IPS-15b (cell line): ENCODE results near the gene MYH6.
"Not testable (repeated sequence)": the region's sequence is repeated elsewhere in the genome, so short reads cannot be mapped to it uniquely, and the experiment has no call there.

Source experiments
- H3K27me3 ChIP-seq: one replicate; pipeline ENCODE4 v1.6.1; 2013; ENCODE audit warnings: low read length; ENCODE audit not compliant: control insufficient read depth, insufficient read depth
- H3K36me3 ChIP-seq: one replicate; pipeline ENCODE4 v1.6.1; 2013; ENCODE audit warnings: low read length; ENCODE audit not compliant: control insufficient read depth, insufficient read depth
- H3K4me1 ChIP-seq: one replicate; pipeline ENCODE4 v1.6.1; 2013; ENCODE audit warnings: mild to moderate bottlenecking, low read length; ENCODE audit not compliant: control insufficient read depth, insufficient read depth
- H3K4me3 ChIP-seq: one replicate; pipeline ENCODE4 v1.5.1; 2013; ENCODE audit warnings: low read depth, low read length
- H3K9ac ChIP-seq: one replicate; pipeline ENCODE4 v1.6.1; 2013; ENCODE audit warnings: low read depth, mild to moderate bottlenecking, low read length
- H3K9me3 ChIP-seq: one replicate; pipeline ENCODE4 v1.6.1; 2013; ENCODE audit warnings: mild to moderate bottlenecking, low read length; ENCODE audit not compliant: control insufficient read depth, insufficient read depth

MYH6 gene

GRCh38 chr14:23386266-23386657, 21.8 kb downstream of the MYH6 start:
- H3K27me3 ChIP-seq = not testable (repeated sequence)

GRCh38 chr14:23385642-23386265, 22.3 kb downstream of the MYH6 start:
- Histone ChIP-seq H3K27me3 (no peaks in the 10 kb centered on the region), H3K9ac (no peak overlapping the region), H3K4me1 (no peaks in the 10 kb centered on the region), H3K9me3 (no peaks in the 10 kb centered on the region), H3K4me3 (no peak overlapping the region), H3K36me3 (no peaks in the 10 kb centered on the region)

More at GRCh38 chr14:23386266-23386657, 21.8 kb downstream of the MYH6 start:
- H3K9me3 ChIP-seq, H3K9ac ChIP-seq, H3K4me3 ChIP-seq, H3K4me1 ChIP-seq, H3K36me3 ChIP-seq: not testable (repeated sequence)

GRCh38 chr14:23385244-23385641, 22.8 kb downstream of the MYH6 start:
- no peaks in the 10 kb centered on the region for H3K9me3 ChIP-seq
- H3K4me1 ChIP-seq = no peaks in the 10 kb centered on the region
- no peaks in the 10 kb centered on the region for H3K27me3 ChIP-seq
- no peak overlapping the region for H3K4me3 ChIP-seq
- H3K9ac ChIP-seq = no peak overlapping the region
- no peaks in the 10 kb centered on the region for H3K36me3 ChIP-seq

- no peaks in the 10 kb centered on the region for H3K9me3 ChIP-seq
- H3K4me1 ChIP-seq = peaks cover 2% of the 10 kb centered on the region
- no peaks in the 10 kb centered on the region for H3K36me3 ChIP-seq
- H3K27me3 ChIP-seq = peaks cover 2% of the 10 kb centered on the region
- no peak overlapping the region for H3K4me3 ChIP-seq
- no peak overlapping the region for H3K9ac ChIP-seq
Observed at GRCh38 chr14:23384364-23385080, 23.6 kb downstream of the MYH6 start.

GRCh38 chr14:23382731-23383440, 25.2 kb downstream of the MYH6 start:
- no peak overlapping the region for H3K9ac ChIP-seq
- H3K4me3 ChIP-seq = no peak overlapping the region
- H3K9me3 ChIP-seq = no peaks in the 10 kb centered on the region
- H3K36me3 ChIP-seq = no peaks in the 10 kb centered on the region
- peaks cover 2% of the 10 kb centered on the region for H3K4me1 ChIP-seq
- peaks cover 15% of the 10 kb centered on the region for H3K27me3 ChIP-seq

- H3K27me3 ChIP-seq = peaks cover 21% of the 10 kb centered on the region
- H3K36me3 ChIP-seq = no peaks in the 10 kb centered on the region
- H3K9me3 ChIP-seq = no peaks in the 10 kb centered on the region
- peaks cover 2% of the 10 kb centered on the region for H3K4me1 ChIP-seq
- H3K9ac ChIP-seq = no peak overlapping the region
- no peak overlapping the region for H3K4me3 ChIP-seq
Observed at GRCh38 chr14:23382276-23382675, 25.8 kb downstream of the MYH6 start.

- Histone ChIP-seq H3K36me3 (no peaks in the 10 kb centered on the region), H3K27me3 (peaks cover 22% of the 10 kb centered on the region), H3K9ac (no peak overlapping the region), H3K4me3 (no peak overlapping the region), H3K4me1 (peaks cover 2% of the 10 kb centered on the region), H3K9me3 (no peaks in the 10 kb centered on the region)
Observed at GRCh38 chr14:23381871-23382270, 26.2 kb downstream of the MYH6 start.

GRCh38 chr14:23380976-23381375, 27.1 kb downstream of the MYH6 start:
- H3K4me1 ChIP-seq = peaks cover 2% of the 10 kb centered on the region
- H3K36me3 ChIP-seq = no peaks in the 10 kb centered on the region
- no peak overlapping the region for H3K9ac ChIP-seq
- peaks cover 22% of the 10 kb centered on the region for H3K27me3 ChIP-seq
- no peak overlapping the region for H3K4me3 ChIP-seq
- no peaks in the 10 kb centered on the region for H3K9me3 ChIP-seq

GRCh38 chr14:23380197-23380914, 27.7 kb downstream of the MYH6 start:
- Histone ChIP-seq H3K4me1 (peaks cover 2% of the 10 kb centered on the region), H3K9ac (no peak overlapping the region), H3K36me3 (no peaks in the 10 kb centered on the region), H3K4me3 (no peak overlapping the region), H3K27me3 (peaks cover 25% of the 10 kb centered on the region), H3K9me3 (no peaks in the 10 kb centered on the region)

GRCh38 chr14:23379366-23380196, 28.5 kb downstream of the MYH6 start:
- H3K9ac ChIP-seq = no peak overlapping the region
- peaks cover 25% of the 10 kb centered on the region for H3K27me3 ChIP-seq
- H3K9me3 ChIP-seq = no peaks in the 10 kb centered on the region
- peaks cover 2% of the 10 kb centered on the region for H3K4me1 ChIP-seq
- no peak overlapping the region for H3K4me3 ChIP-seq
- H3K36me3 ChIP-seq = no peaks in the 10 kb centered on the region
